Bronchial epithelial cell (primary cell): ENCODE measurements around the gene NDRG2. TPM values are rescaled to one million over a fixed set of nuclear protein-coding genes. Genes with fewer than 3 reads are reported as not detected.

Experiments used
- DNase-seq: peaks from one replicate; pipeline ENCODE4 v3.0.0-alpha.2; 2010; ENCODE audit warnings: low read depth
- FAIRE-seq: peaks from 2 replicates; lab custom pipeline; 2011; peaks lifted over from hg19 to GRCh38; lab: Jason Lieb, UNC
- H3K27me3 ChIP-seq: 2 replicates; pipeline ENCODE4 v1.5.1; 2011; ENCODE audit warnings: low read length; ENCODE audit not compliant: control insufficient read depth, insufficient read depth
- H3K36me3 ChIP-seq: 2 replicates; pipeline ENCODE4 v1.5.1; 2011; ENCODE audit warnings: low read length; ENCODE audit not compliant: control insufficient read depth, insufficient read depth
- H3K4me3 ChIP-seq: 2 replicates; pipeline ENCODE4 v1.5.1; 2011; ENCODE audit warnings: mild to moderate bottlenecking, low read depth, low read length, control low read depth
- total RNA-seq: library from RNA; depleted of rRNA; stranded (reverse); fragments of >200 nt; gene quantifications from 2 replicates; pipeline ENCODE4 v1.2.1, GENCODE V29; 2014
- TF ChIP-seq, protein P1 (sequence below): IDR thresholded peaks from 2 replicates; pipeline ENCODE4 v1.5.1; 2011; ENCODE audit warnings: mild to moderate bottlenecking, moderate library complexity, low read length, control low read depth, inconsistent platforms; ENCODE audit not compliant: insufficient read depth, severe bottlenecking

NDRG2 gene
- total RNA-seq, 1 donor from 2014 or later = 9.2 TPM

DNA sequence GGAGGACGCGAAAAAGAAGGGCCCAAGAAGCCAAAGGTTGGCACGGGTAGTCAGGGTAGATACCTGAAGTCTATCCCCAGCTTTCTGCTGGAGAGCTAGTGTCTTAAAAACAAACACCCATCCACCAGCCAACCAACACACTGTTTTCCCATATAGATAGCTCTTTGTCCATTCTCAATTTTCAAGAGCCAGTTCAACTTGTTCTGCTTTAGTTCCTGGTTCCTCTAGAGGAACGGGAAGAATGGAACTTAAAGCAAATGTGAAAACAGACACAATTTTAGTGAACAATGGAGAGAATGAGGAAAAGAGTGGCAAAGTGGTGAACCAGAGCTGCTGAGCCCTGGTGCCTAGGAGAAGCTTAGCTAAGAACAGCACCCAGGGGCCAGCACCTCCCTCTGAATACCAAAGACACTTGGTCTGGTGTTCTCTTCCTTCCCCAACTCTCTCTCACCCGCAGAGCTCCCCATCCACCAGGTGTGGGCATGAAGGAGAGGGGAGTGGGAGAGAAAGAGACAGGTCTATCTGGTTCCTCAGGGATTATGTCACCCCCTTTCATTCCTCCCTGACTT is 3.8 kb downstream of the NDRG2 start:
- TF ChIP-seq, protein P1, sequence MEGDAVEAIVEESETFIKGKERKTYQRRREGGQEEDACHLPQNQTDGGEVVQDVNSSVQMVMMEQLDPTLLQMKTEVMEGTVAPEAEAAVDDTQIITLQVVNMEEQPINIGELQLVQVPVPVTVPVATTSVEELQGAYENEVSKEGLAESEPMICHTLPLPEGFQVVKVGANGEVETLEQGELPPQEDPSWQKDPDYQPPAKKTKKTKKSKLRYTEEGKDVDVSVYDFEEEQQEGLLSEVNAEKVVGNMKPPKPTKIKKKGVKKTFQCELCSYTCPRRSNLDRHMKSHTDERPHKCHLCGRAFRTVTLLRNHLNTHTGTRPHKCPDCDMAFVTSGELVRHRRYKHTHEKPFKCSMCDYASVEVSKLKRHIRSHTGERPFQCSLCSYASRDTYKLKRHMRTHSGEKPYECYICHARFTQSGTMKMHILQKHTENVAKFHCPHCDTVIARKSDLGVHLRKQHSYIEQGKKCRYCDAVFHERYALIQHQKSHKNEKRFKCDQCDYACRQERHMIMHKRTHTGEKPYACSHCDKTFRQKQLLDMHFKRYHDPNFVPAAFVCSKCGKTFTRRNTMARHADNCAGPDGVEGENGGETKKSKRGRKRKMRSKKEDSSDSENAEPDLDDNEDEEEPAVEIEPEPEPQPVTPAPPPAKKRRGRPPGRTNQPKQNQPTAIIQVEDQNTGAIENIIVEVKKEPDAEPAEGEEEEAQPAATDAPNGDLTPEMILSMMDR = no peak
- Histone ChIP-seq H3K36me3 (no peaks in the 10 kb centered on the region), H3K27me3 (peaks cover 18% of the 10 kb centered on the region), H3K4me3 (no peak overlapping the region)
- DNase-seq (no peak), FAIRE-seq (no peak)

DNA sequence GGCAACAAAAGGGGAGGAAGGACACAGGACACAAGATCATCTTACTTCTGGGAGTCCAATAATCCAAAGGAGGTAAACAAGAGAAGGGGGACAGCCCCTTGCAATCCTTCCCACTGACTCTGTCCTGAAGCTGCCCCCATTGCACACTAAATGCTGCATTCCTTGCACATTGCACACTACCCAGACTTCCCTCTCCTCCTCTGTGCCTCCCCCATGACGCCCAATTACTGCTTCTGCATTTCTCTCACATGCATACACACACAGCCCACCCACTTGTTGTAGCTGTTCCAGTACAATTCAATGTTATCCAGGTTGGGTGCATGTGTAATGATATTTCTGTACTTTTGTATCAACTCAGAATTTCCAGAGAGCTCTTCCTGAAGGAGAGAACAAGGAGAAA is 5.5 kb downstream of the NDRG2 start:
- TF ChIP-seq, protein P1 = no peak
- Histone ChIP-seq H3K4me3 (no peak overlapping the region), H3K36me3 (no peaks in the 10 kb centered on the region), H3K27me3 (peaks cover 17% of the 10 kb centered on the region)
- no peak for DNase-seq
- no peak for FAIRE-seq

DNA sequence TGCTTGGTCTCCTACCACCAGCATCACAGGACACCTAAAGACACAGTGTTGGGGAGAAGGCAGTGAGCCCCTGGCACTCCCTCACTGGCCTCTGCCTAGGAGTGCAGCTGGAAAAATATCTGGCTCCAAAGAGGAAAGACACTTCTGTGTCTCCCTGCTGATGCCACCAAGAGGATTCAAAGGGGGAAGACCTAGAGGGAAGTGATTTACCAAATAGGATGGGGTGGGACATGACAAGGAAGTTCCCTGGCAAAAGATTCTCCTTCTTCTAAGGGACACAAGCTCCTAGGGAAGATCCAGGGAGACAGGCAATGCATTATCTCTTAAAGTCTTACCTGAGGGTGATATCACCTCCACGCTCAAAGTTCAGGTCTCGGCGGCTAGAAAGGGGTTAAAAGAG is 6.1 kb downstream of the NDRG2 start:
- Histone ChIP-seq H3K36me3 (no peaks in the 10 kb centered on the region), H3K27me3 (peaks cover 11% of the 10 kb centered on the region), H3K4me3 (no peak overlapping the region)
- DNase-seq = no peak
- FAIRE-seq = no peak
- TF ChIP-seq, protein P1 = no peak

DNA sequence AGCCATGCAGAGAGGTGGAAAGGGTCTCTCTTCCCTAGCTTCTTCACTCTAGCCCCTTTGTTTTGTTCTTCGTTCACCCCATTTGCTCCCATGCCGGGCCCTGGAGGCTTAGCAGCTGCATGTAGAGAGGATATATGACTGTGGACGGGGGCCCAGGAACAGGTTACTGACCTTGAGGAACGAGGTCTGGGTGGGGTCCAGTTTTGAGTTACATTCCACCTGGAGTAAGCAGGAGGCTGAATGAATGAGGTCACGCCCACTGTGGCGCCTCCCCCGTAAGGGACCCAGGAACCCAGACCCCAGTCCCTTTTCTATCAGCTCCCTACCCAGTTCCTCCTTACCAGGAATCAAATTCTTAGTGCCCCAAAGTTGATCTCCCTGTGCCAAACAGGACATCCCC is 6.6 kb downstream of the NDRG2 start:
- TF ChIP-seq, protein P1 = no peak
- H3K27me3 ChIP-seq = peaks cover 7% of the 10 kb centered on the region
- H3K36me3 ChIP-seq = no peaks in the 10 kb centered on the region
- DNase-seq = no peak
- H3K4me3 ChIP-seq = no peak overlapping the region
- FAIRE-seq = no peak

DNA sequence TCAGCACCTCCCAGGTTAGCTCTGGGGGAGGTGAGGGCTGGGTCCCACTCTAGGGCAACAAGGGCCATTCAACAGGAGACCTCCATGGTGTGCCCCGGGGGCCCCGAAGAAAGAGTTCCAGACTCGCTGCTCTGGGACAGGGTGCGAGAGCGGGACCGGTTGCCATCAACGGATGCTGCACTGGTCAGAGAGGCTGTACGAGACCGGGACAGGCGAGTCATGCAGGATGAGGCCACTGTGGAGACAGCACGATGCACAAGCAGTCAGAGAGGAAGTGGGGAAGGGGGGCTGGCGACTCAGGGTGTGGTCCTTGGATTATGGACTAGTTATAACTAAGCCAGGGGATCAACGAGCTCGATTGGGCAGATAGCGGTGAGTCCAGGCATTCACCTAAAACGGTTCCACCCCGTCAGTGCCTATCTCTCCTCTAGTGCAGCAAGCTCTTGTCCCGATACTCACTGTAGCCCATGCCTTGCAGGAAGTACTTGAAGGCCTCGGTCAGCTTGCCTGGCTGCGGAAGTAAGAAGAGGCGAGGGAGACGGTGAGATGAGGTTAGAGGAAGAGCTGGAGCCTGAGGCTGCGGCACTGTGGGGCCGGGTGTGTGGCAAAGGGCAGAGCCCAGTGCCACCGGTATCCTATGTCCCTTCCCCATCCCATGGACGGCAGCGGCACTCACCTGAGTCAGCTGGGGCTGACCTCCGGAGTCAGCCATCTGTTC is 7.2 kb downstream of the NDRG2 start:
- no peaks in the 10 kb centered on the region for H3K36me3 ChIP-seq

More for the DNA sequence above, 7.2 kb downstream of the NDRG2 start:
- H3K4me3 ChIP-seq = no peak overlapping the region
- peaks cover 1% of the 10 kb centered on the region for H3K27me3 ChIP-seq
- DNase-seq (no peak), FAIRE-seq (no peak)
- TF ChIP-seq, protein P1 = no peak
